Jurkat, Clone E6-1 (cell line): Measurements from ENCODE around the gene STX5.
A peak's percentile ranks its signal among the peaks of the same experiment; 100 is the strongest.
"Not testable (repeated sequence)": the region's sequence is repeated elsewhere in the genome, so short reads cannot be mapped to it uniquely, and the experiment has no call there.

Experiments
- DNase-seq: peaks from one replicate; pipeline ENCODE4 v3.0.0-alpha.2; 2011; ENCODE audit warnings: low read depth, low spot score
- H3K4me3 ChIP-seq: 2 replicates; pipeline ENCODE4 v1.5.1; 2011; ENCODE audit warnings: mild to moderate bottlenecking, low read length, control low read depth, moderate library complexity

Gene STX5

DNA sequence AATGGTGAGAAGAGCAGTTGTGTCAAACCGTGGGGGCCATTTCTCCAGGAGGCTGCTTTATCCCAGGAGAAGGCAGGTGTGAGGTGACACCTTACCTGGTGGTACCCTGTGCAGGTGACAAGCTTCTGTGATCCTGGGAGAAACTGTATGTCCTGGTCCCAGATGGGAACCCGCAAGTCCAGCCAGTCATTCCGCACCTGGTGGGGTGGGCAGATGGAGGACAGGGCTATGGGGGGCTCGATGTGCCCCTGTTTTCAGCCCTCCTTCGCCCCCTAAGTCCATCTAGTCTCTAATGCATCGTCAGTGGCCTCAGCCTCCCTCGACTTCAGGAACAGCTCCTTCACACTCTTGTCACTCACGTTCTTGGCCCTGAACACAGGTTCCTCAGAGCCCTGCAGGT is 3.5 kb upstream of the STX5 start:
- no peak overlapping the region for H3K4me3 ChIP-seq
- no peak for DNase-seq

DNA sequence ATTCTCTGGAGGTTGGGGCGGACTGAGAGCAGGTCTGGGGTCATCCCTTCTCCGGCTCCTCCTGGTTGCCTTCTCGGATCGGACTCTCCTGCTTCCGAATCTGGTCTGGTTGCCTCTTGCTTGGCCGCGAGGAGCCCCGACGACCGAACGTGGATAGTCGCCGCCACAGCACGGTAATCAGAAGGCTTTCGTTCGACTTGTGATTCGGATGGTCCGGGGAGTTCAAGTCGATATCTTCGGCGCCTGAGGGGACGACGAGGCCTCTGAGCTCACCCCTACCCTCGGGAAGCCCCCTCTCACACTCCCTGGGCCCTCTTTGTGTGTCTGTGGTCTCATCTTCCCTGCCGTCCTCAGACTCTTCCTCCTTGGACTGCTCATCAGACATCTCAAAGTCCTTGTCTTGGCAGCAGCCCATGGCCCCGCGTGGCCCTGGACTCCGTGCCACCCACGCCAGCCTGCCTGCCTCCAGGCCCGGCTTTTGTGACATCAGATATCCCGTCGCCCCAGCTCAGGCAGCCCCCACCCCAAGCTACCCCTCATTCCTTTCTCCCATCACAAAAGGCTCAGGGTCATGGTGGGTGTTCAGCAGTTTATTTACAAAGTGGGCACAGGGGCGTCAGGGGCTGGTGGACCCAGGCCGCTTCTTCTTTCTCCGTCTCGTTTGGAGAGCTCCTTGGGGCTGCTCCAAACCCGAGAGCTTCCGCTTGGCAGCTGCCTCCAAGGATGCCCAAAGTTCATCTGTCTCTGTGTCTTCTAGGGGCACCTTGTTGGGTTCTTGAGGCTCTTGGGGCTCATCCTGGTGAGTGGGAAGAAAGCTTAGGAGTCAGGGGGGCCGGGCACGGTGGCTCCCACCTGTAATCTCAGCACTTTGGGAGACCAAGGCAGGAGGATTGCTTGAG is 734 bp upstream of the STX5 start, which contains the start of gene TEX54:
Gene TEX54, minus strand, starts transcription at position 506 of the 899 bp plus-strand sequence.
- no peak for DNase-seq
- H3K4me3 ChIP-seq: peak within 1 kb of the TSS; percentile 81

DNA sequence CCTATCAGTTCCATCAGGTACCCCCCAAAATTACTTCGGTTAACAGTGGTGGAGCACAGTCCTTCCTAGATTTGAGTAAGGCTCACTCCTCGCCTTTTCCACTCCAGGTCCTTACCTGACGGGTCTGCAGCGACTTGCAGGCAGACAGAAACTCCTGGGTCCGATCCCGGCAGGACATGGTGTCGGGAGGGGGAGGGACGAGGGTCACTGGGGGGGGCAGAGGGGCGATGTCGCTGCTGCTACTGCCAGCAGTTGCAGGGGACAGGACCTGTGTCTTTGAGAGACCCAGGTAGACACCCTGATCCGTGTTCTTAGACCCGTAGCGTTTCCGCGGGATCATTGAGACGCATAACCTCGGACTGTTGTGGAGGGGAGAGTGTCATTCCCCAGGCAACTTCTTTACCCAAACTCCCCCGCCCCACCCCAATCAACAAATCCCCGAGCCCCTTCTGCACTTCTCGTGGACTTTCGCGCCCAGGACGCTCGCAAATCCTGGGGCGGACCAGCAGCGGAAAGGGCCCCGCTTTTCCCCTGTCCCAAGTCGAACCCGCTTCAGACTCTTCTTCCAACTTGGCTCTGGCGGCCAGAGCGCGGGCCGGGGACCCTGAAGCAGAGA is 839 bp downstream of the STX5 start:
- H3K4me3 ChIP-seq: peak overlapping the region; percentile 81
- no peak for DNase-seq

DNA sequence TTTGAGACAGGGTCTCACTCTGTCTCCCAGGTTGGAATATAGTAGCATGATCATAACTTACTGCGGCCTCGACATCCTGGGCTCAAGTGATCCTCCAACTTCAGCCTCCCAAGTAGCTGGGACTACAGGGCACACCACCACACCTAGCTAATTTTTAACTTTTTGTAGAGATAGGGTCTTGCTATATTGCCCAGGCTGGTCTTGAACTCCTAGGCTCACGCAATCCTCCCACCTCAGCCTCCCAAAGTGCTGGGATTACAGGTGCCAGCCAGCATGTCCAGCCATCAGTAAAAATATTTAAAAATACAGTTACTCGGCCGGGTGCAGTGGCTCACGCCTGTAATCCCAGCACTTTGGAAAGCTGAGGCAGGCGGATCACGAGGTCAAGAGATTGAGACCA is 3.7 kb downstream of the STX5 start:
- DNase-seq: not testable (repeated sequence)

DNA sequence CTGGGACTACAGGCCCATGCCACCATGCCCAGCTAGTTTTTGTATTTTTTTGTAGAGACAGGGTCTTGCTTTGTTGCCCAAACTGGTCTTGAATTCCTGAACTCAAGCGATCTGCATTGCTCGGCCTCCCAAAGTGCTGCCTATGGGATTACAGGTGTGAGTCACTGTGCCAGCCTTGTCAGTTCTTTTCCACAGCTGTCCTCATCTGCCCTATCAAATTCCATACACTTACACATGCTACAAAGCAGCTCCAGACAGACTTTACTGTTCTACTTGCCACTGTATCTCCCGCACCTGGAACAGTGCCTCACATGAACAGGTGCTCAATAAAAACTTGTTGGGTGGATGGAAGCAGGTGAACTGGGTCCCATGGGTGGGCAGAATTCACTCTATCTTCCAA is 8.2 kb downstream of the STX5 start:
- no peak overlapping the region for H3K4me3 ChIP-seq
- DNase-seq: no peak

More for the DNA sequence above, 3.7 kb downstream of the STX5 start:
- not testable (repeated sequence) for H3K4me3 ChIP-seq

GRCh38 chr11:62817129-62817528 is 14.7 kb downstream of the STX5 start:
- no peak for DNase-seq
- H3K4me3 ChIP-seq: no peak overlapping the region

DNA sequence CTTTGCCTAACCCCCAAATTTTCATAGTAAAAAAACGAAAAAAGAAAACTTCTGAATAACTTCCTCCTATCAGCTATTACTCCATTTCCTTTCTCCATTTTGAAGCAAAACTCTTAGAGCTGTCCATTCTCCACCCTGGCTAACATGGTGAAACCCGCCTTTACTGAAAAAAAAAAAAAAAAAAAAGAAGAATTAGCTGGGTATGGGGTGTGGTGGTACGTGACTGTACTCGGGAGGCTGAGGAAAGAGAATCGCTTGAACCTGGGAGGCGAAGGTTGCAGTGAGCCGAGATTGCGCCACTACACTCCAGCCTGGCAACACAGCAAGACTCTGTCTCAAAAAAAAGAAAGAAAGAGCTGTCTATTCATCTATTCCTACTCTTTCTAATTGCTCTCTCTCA is 15.3 kb downstream of the STX5 start:
- DNase-seq: no peak
- H3K4me3 ChIP-seq: no peak overlapping the region

DNA sequence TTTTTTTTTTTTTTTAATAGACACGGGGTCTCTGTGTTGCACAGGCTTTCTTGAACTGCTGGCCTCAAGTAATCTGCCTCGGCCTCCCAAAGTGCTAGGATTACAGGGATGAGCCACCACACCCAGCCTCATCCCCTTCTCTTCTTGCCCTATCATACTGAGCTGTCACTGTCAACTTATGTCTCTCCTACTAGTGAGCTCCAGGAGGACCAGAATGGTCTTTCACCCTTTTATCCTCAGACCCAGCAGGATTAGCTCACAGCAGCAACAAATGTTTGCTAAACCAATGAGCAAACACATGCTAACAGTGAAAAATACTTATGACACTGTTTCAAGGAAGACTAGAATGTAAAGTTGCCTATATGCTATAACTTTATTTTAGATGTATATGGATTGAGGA is 20.2 kb downstream of the STX5 start:
- DNase-seq: no peak

DNA sequence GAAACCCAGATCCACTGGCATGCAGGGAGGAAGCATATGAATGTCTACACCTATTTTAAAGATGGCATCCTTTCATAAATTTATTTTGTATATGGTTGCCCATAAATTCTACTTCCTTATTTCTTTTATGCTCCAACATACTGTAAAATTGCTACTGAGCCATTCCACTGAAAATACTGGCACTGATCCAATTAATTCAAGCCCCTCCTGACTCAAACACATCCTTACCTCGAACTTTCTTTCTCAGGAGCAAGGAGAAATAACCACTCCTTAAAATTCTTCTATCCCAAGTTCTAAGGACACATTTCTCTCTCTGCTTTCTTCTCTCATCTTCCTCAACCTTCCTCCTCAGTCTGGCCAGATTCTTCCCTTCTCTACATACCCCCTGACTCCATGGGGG is 21.1 kb downstream of the STX5 start:
- DNase-seq: no peak
- no peak overlapping the region for H3K4me3 ChIP-seq

More for the DNA sequence above, 20.2 kb downstream of the STX5 start:
- no peak overlapping the region for H3K4me3 ChIP-seq

DNA sequence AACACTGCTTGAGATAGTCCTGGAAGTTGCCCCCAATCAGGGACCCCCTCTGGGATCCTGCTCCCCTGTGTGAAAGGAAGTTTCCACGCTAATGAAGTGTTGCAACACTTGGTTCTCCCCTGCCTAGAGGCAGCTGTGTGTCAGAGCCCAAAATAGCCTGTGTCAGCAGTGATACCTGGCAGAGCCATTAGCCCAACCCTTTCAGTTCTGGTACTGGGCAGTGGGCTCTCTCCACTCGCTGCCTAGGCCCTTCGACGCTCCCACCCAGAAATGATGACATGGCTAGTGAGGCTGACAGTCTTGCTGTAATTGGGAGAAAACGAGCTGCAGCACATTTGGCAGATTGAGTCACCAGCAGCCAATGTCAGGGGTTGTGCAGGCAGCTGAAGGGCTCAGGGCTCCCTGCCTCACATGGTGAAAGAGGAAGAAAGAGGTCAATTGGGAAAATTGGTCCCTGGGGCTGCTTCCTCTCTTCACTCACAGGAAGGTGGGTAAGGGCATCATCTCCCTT is 25.2 kb downstream of the STX5 start:
- DNase-seq: no peak
- H3K4me3 ChIP-seq: no peak overlapping the region

GRCh38 chr11:62805961-62806441 is 25.9 kb downstream of the STX5 start:
- no peak for DNase-seq
- H3K4me3 ChIP-seq: peak overlapping the region; percentile 94

DNA sequence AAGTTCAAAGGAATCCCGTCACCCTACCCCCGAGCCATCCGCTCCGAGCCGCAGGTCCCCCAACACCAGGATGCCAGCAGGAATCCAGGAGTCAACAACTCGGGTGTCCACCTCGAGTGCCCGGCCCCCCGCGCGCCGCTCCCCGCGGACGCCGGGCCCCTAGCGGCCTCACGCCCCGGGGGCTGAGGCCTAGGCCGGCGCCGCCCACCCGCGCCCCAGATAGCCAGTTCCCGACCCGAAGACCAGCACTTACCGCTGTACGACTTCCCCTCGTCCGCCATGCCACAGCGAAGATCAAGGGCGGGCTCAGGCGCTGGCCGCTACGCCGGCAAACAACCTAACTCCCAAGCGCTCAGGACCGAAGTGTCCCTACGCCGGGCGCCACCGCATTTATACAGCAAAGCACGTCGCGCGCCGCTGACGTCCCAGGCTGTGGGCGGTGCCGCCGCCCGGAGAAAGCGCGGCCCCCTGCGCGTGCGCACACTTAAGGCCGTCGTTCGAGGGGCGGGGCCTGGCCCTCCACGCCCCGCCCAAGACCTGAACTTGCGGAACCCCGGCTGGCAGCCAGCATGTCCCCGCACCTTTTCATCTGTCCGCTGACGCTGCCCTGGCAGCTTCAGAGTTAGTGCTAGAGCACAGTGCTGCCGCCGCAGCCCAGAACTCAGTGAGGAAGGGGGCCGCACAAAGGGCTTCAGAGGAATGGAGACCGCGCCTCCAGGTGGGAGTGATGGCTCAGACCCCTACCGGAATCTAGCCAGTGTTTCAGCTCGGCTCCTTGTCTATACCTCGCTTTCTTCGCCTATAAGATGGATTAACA is 26.6 kb downstream of the STX5 start, which contains the start of gene NXF1:
Gene NXF1, minus strand, starts transcription at position 365 of the 817 bp plus-strand sequence. Its CDS starts 84 bp downstream, at position 281.
- DNase-seq: peak; percentile 89
- peak within 1 kb of the TSS; percentile 94 for H3K4me3 ChIP-seq

DNA sequence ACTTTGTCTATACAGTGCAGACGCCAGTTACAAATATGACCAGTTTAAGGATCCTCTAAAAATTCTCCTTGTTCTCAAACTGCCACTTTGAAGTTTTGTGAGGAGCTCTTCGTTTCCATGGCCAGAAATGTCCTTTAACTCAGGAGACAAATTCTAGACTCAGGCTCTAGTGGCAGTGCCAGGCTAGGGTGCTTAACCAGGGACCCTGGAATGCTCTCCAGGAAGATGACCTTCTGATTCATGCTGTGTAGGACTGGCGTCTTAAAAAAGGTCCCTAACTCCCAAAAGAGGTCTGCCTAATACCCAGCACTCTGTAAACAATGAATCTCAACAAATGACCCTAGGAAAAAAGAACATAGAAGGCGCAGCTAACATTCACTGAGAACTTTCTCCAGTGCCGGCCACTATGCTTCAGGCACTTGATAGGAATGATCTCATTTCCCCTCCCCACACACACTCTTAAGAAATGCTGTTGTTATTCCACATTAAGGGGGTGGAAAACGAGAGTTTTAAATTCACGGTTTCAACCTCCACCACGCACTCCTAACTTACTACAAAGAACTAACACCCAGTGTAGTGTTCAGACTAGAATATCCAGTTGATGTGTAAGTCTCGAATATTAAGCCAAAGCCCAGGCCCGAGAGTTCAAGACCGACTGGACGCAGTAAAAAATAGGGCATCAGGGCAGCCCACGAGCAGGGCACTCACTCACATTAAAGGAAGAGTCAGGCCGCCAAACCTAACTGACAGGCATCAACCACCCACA is 27.4 kb downstream of the STX5 start:
- DNase-seq: no peak
- peak overlapping the region; percentile 94 for H3K4me3 ChIP-seq

GRCh38 chr11:62801071-62801470 is 30.8 kb downstream of the STX5 start:
- DNase-seq: no peak
- no peak overlapping the region for H3K4me3 ChIP-seq

GRCh38 chr11:62799486-62799885 is 32.4 kb downstream of the STX5 start:
- DNase-seq: no peak

DNA sequence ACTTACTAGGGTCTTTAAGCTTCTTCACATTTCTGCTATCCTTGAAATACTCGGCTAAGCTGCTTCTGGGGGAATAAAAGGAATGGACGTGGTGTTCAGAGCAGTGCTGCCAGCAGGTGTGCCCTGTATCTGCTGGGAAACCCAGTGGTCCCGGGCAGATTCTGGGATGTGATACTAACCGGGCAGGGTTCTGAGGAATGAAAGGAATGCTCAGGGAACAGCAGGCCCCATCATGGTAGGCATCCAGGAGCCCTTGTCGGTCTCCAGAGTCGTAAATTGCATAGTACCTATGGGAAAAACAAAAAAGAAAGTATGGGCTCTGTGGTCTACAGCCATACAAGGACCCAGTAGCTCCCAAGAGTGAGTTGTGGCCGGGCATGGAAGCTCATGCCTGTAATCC is 35.6 kb downstream of the STX5 start:
- H3K4me3 ChIP-seq: no peak overlapping the region
- DNase-seq: no peak

More at GRCh38 chr11:62799486-62799885, 32.4 kb downstream of the STX5 start:
- H3K4me3 ChIP-seq: no peak overlapping the region

- no peak overlapping the region for H3K4me3 ChIP-seq
- no peak for DNase-seq
Observed at GRCh38 chr11:62794201-62794775, 37.6 kb downstream of the STX5 start.

DNA sequence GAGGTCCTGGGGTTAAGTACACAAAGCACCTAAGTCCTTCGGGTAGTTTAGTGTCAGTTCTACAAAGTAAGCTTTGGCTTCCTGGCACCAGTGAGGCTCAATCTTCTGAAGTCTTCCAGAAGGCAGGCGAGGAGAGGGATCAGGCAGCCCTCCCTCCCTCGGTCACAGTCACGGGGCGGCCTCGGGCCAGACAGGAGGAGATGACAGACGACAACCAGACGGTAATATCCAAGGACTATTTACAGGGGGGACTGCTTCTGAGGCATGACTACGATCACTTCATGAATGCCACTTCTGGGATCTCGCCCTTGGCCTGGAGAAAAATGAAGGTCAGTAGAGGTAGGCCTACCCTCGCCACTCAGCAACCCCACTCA is 39.7 kb downstream of the STX5 start:
- DNase-seq: no peak
- peak overlapping the region; percentile 90 for H3K4me3 ChIP-seq
